Hepatocyte (in vitro differentiated cells): ENCODE measurements around the gene C1R.

Experiments
- EZH2 ChIP-seq: fragments of 200-600 bp; sonication (generic); IDR thresholded peaks from 2 replicates; pipeline ENCODE4 v1.6.1; 2016; ENCODE audit warnings: antibody characterized with exemption, mild to moderate bottlenecking, borderline replicate concordance
- EZH2phosphoT487 ChIP-seq: fragments of 200-600 bp; sonication (generic); IDR thresholded peaks from one replicate; pipeline ENCODE4 v1.6.1; 2018; ENCODE audit warnings: antibody characterized with exemption, mild to moderate bottlenecking, low read depth, moderate library complexity; ENCODE audit not compliant: unreplicated experiment, severe bottlenecking
- TF ChIP-seq, protein P1 (sequence below): fragments of 200-600 bp; sonication (generic); IDR thresholded peaks from 2 replicates; pipeline ENCODE4 v1.5.1; 2016; ENCODE audit warnings: antibody characterized with exemption, mild to moderate bottlenecking; ENCODE audit not compliant: poor library complexity

DNA sequence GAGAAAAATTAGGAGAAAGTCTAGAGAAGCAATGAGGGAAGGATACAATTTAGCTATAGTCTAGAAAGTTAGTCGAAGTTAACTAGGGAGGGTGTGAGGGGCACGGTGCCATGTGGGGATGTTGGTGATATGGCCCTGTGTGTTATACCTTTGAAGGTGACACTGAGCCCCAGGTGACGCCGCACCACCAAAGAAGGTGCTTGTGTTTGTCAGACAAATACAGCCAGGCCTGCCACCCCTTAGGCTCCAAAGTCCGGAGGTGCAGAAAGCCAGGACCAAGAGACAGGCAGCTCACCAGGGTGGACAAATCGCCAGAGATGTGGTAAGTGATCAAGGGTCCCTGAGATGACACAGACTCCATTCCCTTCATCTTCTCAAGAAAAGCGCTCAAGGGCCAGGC is 30.6 kb downstream of the C1R start:
- TF ChIP-seq EZH2 (no peak), EZH2phosphoT487 (no peak)
- TF ChIP-seq, protein P1, sequence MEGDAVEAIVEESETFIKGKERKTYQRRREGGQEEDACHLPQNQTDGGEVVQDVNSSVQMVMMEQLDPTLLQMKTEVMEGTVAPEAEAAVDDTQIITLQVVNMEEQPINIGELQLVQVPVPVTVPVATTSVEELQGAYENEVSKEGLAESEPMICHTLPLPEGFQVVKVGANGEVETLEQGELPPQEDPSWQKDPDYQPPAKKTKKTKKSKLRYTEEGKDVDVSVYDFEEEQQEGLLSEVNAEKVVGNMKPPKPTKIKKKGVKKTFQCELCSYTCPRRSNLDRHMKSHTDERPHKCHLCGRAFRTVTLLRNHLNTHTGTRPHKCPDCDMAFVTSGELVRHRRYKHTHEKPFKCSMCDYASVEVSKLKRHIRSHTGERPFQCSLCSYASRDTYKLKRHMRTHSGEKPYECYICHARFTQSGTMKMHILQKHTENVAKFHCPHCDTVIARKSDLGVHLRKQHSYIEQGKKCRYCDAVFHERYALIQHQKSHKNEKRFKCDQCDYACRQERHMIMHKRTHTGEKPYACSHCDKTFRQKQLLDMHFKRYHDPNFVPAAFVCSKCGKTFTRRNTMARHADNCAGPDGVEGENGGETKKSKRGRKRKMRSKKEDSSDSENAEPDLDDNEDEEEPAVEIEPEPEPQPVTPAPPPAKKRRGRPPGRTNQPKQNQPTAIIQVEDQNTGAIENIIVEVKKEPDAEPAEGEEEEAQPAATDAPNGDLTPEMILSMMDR: no peak
